ENCODE results near the gene SASH1. TPM values are rescaled to one million over a fixed set of nuclear protein-coding genes. Genes with fewer than 3 reads are reported as not detected.

SASH1 gene
- total and polyA plus RNA-seq, 2 experiments from 2014 or later = 69.1 to 99.0 TPM

DNA sequence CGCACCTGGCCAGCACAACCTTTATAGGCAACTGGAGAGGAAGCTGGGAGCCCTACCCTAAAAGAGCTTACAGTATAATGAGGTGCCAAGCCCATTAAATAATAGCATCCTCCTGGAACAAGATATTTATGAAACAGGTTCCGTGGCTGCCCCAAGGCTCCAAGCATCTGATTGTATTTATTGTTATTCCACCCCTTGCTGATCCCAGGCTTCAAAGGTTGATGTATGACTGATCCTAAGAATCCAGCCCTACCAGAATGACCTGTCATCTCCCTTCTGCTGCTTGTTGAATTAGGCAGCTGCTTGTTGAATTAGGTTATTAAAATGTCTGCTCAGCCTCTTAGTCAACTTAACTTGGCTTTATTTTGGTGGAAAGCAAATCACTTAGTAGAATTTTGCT is 35.2 kb upstream of the SASH1 start:
- Histone ChIP-seq H3K4me1 (ENCODE audit: insufficient read depth) (peaks cover 68% of the 10 kb centered on the region), H4K20me1 (ENCODE audit: insufficient read depth) (no peaks in the 10 kb centered on the region), H2AFZ (no peak overlapping the region), H3K27ac (peak overlapping the region; percentile 52; the same call in 1 of the 2 replicates), H3F3A (ENCODE audit: insufficient read depth) (peaks cover 45% of the 10 kb centered on the region), H3K9me3 (ENCODE audit: low read depth) (no peaks in the 10 kb centered on the region), H3K27me3 (replicated peaks; ENCODE audit: insufficient read depth) (no peaks in the 10 kb centered on the region), H3K4me2 (ENCODE audit: unreplicated experiment) (peak overlapping the region; percentile 16), H3K9ac (no peak overlapping the region), H3K9me2 (ENCODE audit: insufficient read depth) (no peaks in the 10 kb centered on the region), H3K79me2 (ENCODE audit: insufficient read depth) (peaks cover 88% of the 10 kb centered on the region), H3K4me3 (no peak overlapping the region), H3K36me3 (ENCODE audit: low read depth) (0 out of 2 replicates have a peak, but pooled peaks cover 3% of the 10 kb centered on the region)
- DNase-seq = peak; percentile 33
- no peak for TF ChIP-seq EZH2phosphoT487 (IDR thresholded peaks at IDR 0.05; ENCODE audit: insufficient read depth, low read depth)
- TF ChIP-seq EZH2 (IDR thresholded peaks at IDR 0.05; ENCODE audit: insufficient read depth, poor library complexity, severe bottlenecking) = no peak
- in situ Hi-C loops (cut with MboI) = no loop called here
- WGBS, 2 experiments (ENCODE audit: low coverage in 1 of 2, low lambda C conversion rate in 2 of 2, missing lambda C conversion rate in 2 of 2) = 93 to 100% methylated on average over 2 of the region's 2 CpGs

DNA sequence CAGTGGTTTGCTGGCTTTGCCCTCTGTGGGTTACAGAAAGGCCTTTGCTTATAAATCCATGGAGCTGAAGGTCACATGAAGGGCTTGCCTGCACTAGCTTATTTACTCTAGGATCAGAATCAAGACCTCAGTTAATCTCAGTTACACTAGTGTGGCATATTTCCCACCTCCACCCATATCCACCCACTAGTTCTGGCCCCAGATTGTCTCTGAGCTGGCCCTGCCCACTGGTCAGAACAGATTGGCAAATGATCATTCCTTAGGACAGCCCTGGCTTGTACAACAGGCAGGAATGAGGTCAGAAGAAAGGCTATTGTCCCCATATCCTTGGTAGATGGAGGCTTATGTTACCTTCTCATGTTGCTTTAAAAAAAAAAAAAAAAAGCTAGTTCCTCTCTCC is 33.3 kb upstream of the SASH1 start:
- TF ChIP-seq EZH2phosphoT487 (IDR thresholded peaks at IDR 0.05; ENCODE audit: insufficient read depth, low read depth) = no peak
- TF ChIP-seq EZH2 (IDR thresholded peaks at IDR 0.05; ENCODE audit: insufficient read depth, poor library complexity, severe bottlenecking) = no peak
- Histone ChIP-seq H3K4me1 (ENCODE audit: insufficient read depth) (peaks cover 67% of the 10 kb centered on the region), H3K9me2 (ENCODE audit: insufficient read depth) (no peaks in the 10 kb centered on the region), H2AFZ (no peak overlapping the region), H3F3A (ENCODE audit: insufficient read depth) (peaks cover 42% of the 10 kb centered on the region), H4K20me1 (ENCODE audit: insufficient read depth) (no peaks in the 10 kb centered on the region), H3K9ac (no peak overlapping the region), H3K79me2 (ENCODE audit: insufficient read depth) (peaks cover 87% of the 10 kb centered on the region), H3K4me3 (no peak overlapping the region), H3K27me3 (replicated peaks; ENCODE audit: insufficient read depth) (no peaks in the 10 kb centered on the region), H3K36me3 (ENCODE audit: low read depth) (no peaks in the 10 kb centered on the region), H3K9me3 (ENCODE audit: low read depth) (no peaks in the 10 kb centered on the region), H3K4me2 (ENCODE audit: unreplicated experiment) (no peak overlapping the region), H3K27ac (0 out of 2 replicates have a peak overlapping the region, but pooled peaks have one; percentile 3)
- in situ Hi-C loops (cut with MboI) = no loop called here
- peak; percentile 37 for DNase-seq

DNA sequence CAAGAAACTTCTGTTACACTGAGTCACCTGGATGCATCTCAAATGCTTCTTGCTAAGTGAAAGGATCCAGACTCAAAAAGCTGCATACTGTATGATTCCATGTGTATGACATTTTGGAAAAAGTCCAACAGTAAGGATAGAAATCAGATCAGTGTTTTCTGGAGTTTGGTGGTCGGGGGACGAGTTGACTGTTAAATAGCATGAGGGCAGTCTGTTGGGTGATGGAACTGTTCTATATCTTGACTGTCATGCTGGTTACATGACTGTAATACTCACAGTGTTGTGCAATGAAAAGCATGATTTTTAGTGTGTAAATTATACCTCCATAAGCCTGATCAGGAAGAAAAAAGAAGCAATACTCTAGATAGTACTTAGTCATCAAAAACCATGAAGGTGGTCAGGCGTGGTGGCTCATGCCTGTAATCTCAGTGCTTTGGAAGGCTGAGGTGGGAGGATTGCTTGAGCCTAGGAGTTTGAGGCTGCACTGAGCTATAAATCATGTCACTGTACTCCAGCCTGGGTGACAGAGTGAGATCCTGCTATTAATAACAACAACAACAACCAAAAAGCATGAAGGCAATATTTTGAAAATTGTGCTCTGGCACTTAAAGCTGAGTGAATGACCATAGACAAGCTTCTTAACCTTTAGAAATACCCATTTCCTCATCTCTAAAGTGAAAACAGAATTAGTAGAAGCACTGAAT is 30.5 kb upstream of the SASH1 start:
- Histone ChIP-seq H3K36me3 (ENCODE audit: low read depth) (peaks cover 3% of the 10 kb centered on the region; the same call in 1 of the 2 replicates), H3K9me2 (ENCODE audit: insufficient read depth) (no peaks in the 10 kb centered on the region), H3K4me3 (no peak overlapping the region), H3K79me2 (ENCODE audit: insufficient read depth) (peaks cover 98% of the 10 kb centered on the region), H3K27me3 (replicated peaks; ENCODE audit: insufficient read depth) (no peaks in the 10 kb centered on the region), H3K4me2 (ENCODE audit: unreplicated experiment) (no peak overlapping the region), H2AFZ (no peak overlapping the region), H4K20me1 (ENCODE audit: insufficient read depth) (no peaks in the 10 kb centered on the region), H3F3A (ENCODE audit: insufficient read depth) (peaks cover 23% of the 10 kb centered on the region), H3K27ac (peak overlapping the region; percentile 6), H3K9ac (no peak overlapping the region), H3K4me1 (ENCODE audit: insufficient read depth) (peaks cover 39% of the 10 kb centered on the region), H3K9me3 (ENCODE audit: low read depth) (no peaks in the 10 kb centered on the region)
- 54 to 70% methylated on average over 3 of the region's 3 CpGs for WGBS, 2 experiments (ENCODE audit: low coverage in 1 of 2, low lambda C conversion rate in 2 of 2, missing lambda C conversion rate in 2 of 2)
- peak; percentile 67 for DNase-seq
- in situ Hi-C loops (cut with MboI) = no loop called here
- TF ChIP-seq EZH2phosphoT487 (IDR thresholded peaks at IDR 0.05; ENCODE audit: insufficient read depth, low read depth) (no peak), EZH2 (IDR thresholded peaks at IDR 0.05; ENCODE audit: insufficient read depth, poor library complexity, severe bottlenecking) (no peak)

DNA sequence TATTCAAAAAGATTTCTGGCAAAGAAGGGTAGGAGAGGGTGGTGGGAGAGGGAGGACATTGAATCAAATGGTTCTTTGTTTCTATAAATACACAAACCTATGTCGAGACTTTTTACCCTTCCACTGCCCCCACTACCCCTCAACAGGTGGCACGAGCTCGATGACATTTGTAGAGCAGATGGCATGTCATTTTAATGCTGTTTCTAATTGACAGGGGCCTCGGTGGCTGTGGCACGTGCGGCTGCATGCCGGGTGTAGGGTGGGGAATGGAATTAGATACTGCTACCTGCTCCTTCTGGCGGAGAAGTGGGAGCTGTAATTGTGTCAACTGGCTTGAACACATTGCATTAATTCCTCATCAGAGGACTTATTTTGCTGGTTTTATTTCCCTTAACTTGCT is 29.1 kb upstream of the SASH1 start:
- Histone ChIP-seq H3K27me3 (replicated peaks; ENCODE audit: insufficient read depth) (no peaks in the 10 kb centered on the region), H3K9ac (no peak overlapping the region), H3K9me2 (ENCODE audit: insufficient read depth) (no peaks in the 10 kb centered on the region), H2AFZ (no peak overlapping the region), H4K20me1 (ENCODE audit: insufficient read depth) (no peaks in the 10 kb centered on the region), H3K4me1 (ENCODE audit: insufficient read depth) (peaks cover 32% of the 10 kb centered on the region), H3K9me3 (ENCODE audit: low read depth) (no peaks in the 10 kb centered on the region), H3K4me3 (no peak overlapping the region), H3F3A (ENCODE audit: insufficient read depth) (peaks cover 23% of the 10 kb centered on the region), H3K27ac (no peak overlapping the region), H3K79me2 (ENCODE audit: insufficient read depth) (peaks cover 95% of the 10 kb centered on the region), H3K4me2 (ENCODE audit: unreplicated experiment) (no peak overlapping the region), H3K36me3 (ENCODE audit: low read depth) (peaks cover 3% of the 10 kb centered on the region; the same call in 1 of the 2 replicates)
- WGBS, 2 experiments (ENCODE audit: low coverage in 1 of 2, low lambda C conversion rate in 2 of 2, missing lambda C conversion rate in 2 of 2) = 63 to 66% methylated on average over 8 of the region's 8 CpGs
- DNase-seq = no peak
- TF ChIP-seq EZH2 (IDR thresholded peaks at IDR 0.05; ENCODE audit: insufficient read depth, poor library complexity, severe bottlenecking) = no peak
- no peak for TF ChIP-seq EZH2phosphoT487 (IDR thresholded peaks at IDR 0.05; ENCODE audit: insufficient read depth, low read depth)
- in situ Hi-C loops (cut with MboI) = no loop called here

All from GM23248 (cell line).